NCI-H2107 treated with DMSO at 0.1 percent for 48 hours (cell line): ENCODE results near the gene KIAA1671.
"Not testable (repeated sequence)": the region's sequence is repeated elsewhere in the genome, so short reads cannot be mapped to it uniquely, and the experiment has no call there.

ENCODE experiments used
- DNase-seq: peaks from one replicate; lab custom pipeline; 2025; ENCODE audit not compliant: unreplicated experiment; lab: John Stamatoyannopoulos, UW

KIAA1671 gene

GRCh38 chr22:25166266-25167040 lies 213.9 kb downstream of the KIAA1671 start:
- no peak for DNase-seq

GRCh38 chr22:25167082-25167481 lies 214.6 kb downstream of the KIAA1671 start:
- no peak for DNase-seq

GRCh38 chr22:25167834-25168601 lies 215.5 kb downstream of the KIAA1671 start:
- DNase-seq, result no peak

DNA sequence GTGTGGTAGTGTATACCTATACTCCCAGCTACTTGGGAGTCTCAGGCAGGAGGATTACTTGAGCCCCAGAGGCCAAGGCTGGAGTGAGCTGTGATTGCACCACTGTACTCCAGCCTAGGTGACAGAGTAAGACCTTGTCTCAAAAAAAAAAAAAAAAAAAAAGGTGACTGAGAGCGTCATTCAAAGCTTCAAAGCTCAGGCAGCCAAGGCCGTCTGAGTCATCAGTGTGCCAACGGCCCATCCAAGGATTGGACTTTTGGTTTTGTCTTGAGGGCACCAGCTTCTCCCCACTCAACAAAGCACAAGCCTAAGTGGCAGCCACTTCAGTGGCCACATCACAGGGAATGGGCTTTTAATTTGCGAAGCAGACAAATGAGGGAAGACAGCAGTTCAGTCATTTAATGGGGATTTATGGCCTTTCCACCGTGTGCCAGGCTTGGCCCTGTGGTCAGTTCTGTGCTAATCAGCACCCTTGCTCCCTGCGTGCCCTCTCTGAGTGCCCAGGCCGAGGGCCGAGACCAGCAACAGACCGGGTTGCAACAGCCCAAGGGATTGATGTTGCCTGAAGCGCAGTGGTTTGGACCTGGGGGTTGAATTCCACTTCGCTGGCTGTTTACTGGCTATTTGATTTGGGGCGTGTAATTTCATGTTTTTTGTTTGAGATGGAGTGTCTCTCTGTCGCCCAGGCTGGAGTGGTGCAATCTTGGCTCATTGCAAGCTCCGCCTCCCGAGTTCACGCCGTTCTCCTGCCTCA lies 216.9 kb downstream of the KIAA1671 start:
- no peak for DNase-seq

DNA sequence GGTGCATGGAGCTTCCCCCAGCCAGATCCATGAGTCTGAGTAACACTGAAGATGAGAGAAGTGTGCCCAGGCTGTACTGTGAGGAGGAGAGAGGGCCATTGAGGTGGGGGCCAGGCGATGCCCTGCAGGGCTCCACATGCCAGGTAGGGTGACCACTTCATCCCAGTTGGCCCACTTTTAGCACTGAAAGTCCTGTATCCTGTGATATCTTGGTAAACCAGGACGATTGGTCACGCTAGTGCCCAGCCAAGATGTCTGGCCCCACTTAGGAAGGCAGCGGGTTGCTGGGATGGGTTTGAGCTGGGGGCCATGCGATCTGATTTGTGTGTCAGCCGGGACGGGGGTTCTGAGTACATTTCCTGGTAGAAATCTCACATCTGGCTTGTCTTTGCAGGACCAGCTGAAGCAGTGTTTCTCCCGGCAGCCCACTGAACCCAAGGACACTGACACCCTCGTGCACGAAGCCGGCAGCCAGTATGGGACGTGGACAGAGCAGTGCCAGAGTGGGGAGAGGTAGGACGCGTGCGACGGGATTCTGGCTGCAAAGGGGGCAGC lies 218.0 kb downstream of the KIAA1671 start:
- no peak for DNase-seq

- DNase-seq, result no peak
These were observed 219.6 kb downstream of the KIAA1671 start for GRCh38 chr22:25172153-25172552.

DNA sequence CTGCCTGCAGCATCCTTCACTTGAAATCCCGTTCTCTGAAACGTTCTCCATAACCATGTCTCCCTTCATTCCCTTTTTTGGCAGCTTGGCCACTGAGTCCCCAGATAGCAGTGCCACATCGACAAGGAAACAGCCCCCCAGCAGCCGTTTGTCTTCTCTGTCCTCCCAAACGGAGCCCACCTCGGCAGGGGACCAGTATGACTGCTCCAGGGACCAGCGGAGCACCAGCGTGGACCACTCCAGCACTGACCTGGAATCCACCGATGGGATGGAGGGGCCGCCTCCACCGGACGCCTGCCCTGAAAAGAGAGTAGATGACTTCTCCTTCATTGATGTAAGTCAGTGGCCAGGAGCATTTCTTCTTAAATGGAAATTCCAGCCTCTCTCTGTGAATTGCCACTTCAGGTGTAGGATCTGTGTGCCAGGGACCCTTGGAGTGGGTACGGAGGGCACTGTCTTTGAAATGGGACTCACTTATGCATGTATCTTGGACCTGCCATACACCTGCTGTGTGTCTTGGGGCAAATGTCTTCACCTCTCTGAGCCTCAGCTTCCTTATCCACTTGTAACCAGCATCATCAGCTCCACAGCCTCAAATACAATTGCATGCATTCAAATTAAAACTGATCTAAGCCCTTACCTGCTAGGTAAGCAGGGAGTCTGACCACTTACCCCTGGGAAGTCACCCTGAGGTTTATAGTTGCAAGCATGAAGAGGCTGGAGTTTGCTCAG lies 221.8 kb downstream of the KIAA1671 start:
- no peak for DNase-seq

DNA sequence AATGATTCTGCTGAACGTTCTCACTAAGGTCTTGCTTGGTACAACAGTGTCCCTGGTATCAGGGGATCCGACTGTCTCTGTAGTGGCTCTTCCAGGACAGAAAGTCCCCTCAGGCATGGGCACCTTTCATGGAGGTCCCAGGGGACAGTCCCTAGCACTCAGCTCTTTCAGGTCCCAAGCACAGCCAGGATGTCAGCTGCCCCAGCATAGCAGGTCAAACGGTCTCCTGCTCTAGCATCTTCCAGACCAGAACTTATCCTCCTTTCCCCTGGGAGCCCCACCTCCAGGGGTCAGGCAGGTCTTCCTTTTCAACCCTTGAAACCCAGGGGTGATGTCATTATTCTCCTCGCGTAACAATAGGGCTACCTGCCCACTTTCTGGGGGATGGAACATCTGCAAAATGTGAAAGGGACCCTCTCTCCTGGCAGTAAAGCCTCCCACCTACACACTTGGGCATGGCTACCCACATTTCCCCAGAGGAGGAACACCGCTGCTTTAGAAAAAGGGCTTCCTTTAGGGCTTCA lies 222.4 kb downstream of the KIAA1671 start:
- DNase-seq, result no peak

GRCh38 chr22:25176175-25176574 lies 223.7 kb downstream of the KIAA1671 start:
- DNase-seq, result no peak

DNA sequence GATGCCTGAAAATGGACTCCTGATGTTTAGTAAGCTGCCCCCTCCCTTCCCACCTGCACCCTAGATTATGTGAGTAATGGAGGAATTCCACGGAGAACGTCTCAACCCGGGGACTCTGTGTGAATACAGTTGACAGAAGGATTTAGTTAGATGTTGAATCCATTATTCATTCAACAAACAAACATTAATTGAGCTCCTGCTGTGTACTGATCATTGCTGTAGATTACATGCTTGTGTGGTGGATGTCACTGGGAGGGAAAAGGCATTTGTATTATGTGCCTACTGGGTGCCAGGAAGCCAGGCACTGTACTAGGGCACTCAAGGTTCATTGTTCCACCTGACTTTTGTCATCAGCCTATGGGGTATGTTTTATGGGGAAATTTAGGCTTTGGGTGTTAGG lies 224.3 kb downstream of the KIAA1671 start:
- no peak for DNase-seq

- no peak for DNase-seq
These were observed 224.7 kb downstream of the KIAA1671 start for GRCh38 chr22:25177226-25177625.

DNA sequence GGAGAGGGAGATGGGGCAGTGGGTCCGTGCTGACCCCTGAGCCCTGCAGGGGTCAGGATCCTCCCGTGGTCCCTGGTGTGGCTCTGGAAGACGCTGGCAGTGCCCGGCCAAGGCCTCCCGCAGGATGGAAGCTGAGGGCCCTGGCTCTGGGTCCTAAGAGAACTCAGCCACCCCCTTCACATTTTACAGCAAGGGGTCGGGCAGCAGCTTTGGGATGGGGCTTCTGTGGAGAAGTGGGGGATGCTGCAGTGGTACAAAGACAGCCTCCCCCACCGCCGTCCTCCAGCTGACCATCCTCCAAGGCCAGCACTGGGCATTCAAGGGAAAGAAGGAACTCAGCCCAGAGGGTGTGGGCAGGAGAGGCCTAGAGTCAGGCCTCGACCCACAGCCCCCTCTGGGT lies 225.4 kb downstream of the KIAA1671 start:
- no peak for DNase-seq

GRCh38 chr22:25178348-25178747 lies 225.8 kb downstream of the KIAA1671 start:
- not testable (repeated sequence) for DNase-seq

GRCh38 chr22:25178869-25179631 lies 226.5 kb downstream of the KIAA1671 start:
- DNase-seq, result not testable (repeated sequence)

GRCh38 chr22:25182131-25183110 lies 229.9 kb downstream of the KIAA1671 start:
- DNase-seq, result no peak

GRCh38 chr22:25183949-25184619 lies 231.6 kb downstream of the KIAA1671 start:
- no peak for DNase-seq

- DNase-seq, result no peak
These were observed 233.6 kb downstream of the KIAA1671 start for GRCh38 chr22:25186140-25186539.

DNA sequence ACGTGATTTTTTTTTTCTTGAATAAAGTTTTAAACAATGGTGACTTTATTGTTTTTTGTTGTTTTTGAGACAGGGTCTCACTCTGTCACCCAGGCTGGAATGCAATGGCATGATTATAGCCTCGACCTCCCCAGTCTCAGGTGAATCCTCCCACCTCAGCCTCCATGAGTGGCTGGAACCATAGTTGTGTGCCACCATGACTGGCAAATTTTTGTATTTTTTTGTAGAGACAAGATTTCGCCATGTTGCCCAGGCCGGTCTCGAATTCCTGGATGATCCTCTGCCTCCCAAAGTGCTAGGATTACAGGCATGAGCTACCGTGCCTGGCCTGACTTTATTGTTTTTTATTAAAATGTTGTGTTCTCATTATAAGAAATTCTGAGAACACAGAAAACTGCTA lies 235.0 kb downstream of the KIAA1671 start:
- no peak for DNase-seq
